ENCODE data around the gene GTF2F2. TPM values are rescaled to one million over a fixed set of nuclear protein-coding genes. Genes with fewer than 3 reads are reported as not detected.

GTF2F2 gene
- polyA plus RNA-seq, 1 donor = 19.3 TPM

- H3K27me3 ChIP-seq (ENCODE audit: control insufficient read depth, insufficient read depth, low read length) = no peaks in the 10 kb centered on the region
- H3K4me1 ChIP-seq (ENCODE audit: control insufficient read depth, insufficient read depth, low read length) = no peaks in the 10 kb centered on the region
- no peaks in the 10 kb centered on the region for H3K9me3 ChIP-seq (ENCODE audit: control insufficient read depth, low read depth, low read length)
- DNase-seq = no peak
- 80% methylated on average over 2 of the region's 3 CpGs for WGBS (ENCODE audit: insufficient coverage, low lambda C conversion rate)
- no peak overlapping the region for H3K4me3 ChIP-seq (ENCODE audit: low read length)
- H3K27ac ChIP-seq (ENCODE audit: low read length) = no peak overlapping the region
- no peaks in the 10 kb centered on the region for H3K36me3 ChIP-seq (ENCODE audit: control insufficient read depth, insufficient read depth, low read length)
Observed at GRCh38 chr13:45226024-45226423, 105.7 kb downstream of the GTF2F2 start.

- no peak for DNase-seq
- Histone ChIP-seq H3K27me3 (ENCODE audit: control insufficient read depth, insufficient read depth, low read length) (no peaks in the 10 kb centered on the region), H3K4me3 (ENCODE audit: low read length) (no peak overlapping the region), H3K27ac (ENCODE audit: low read length) (no peak overlapping the region), H3K9me3 (ENCODE audit: control insufficient read depth, low read depth, low read length) (no peaks in the 10 kb centered on the region), H3K4me1 (ENCODE audit: control insufficient read depth, insufficient read depth, low read length) (no peaks in the 10 kb centered on the region), H3K36me3 (ENCODE audit: control insufficient read depth, insufficient read depth, low read length) (no peaks in the 10 kb centered on the region)
- 100% methylated on average over 4 of the region's 5 CpGs for WGBS (ENCODE audit: insufficient coverage, low lambda C conversion rate)
Observed at GRCh38 chr13:45228002-45228401, 107.7 kb downstream of the GTF2F2 start.

- Histone ChIP-seq H3K27ac (ENCODE audit: low read length) (no peak overlapping the region), H3K36me3 (ENCODE audit: control insufficient read depth, insufficient read depth, low read length) (no peaks in the 10 kb centered on the region), H3K27me3 (ENCODE audit: control insufficient read depth, insufficient read depth, low read length) (no peaks in the 10 kb centered on the region), H3K9me3 (ENCODE audit: control insufficient read depth, low read depth, low read length) (no peaks in the 10 kb centered on the region), H3K4me3 (ENCODE audit: low read length) (no peak overlapping the region), H3K4me1 (ENCODE audit: control insufficient read depth, insufficient read depth, low read length) (no peaks in the 10 kb centered on the region)
- WGBS (ENCODE audit: insufficient coverage, low lambda C conversion rate) = 80% methylated on average over 1 of the region's 4 CpGs
- DNase-seq = no peak
Observed at GRCh38 chr13:45229172-45229571, 108.9 kb downstream of the GTF2F2 start.

GRCh38 chr13:45231305-45231704, 111.0 kb downstream of the GTF2F2 start:
- no peaks in the 10 kb centered on the region for H3K36me3 ChIP-seq (ENCODE audit: control insufficient read depth, insufficient read depth, low read length)
- no peak overlapping the region for H3K4me3 ChIP-seq (ENCODE audit: low read length)
- H3K9me3 ChIP-seq (ENCODE audit: control insufficient read depth, low read depth, low read length) = no peaks in the 10 kb centered on the region
- H3K27ac ChIP-seq (ENCODE audit: low read length) = no peak overlapping the region
- no peaks in the 10 kb centered on the region for H3K27me3 ChIP-seq (ENCODE audit: control insufficient read depth, insufficient read depth, low read length)
- WGBS (ENCODE audit: insufficient coverage, low lambda C conversion rate) = 100% methylated on average over 1 of the region's 4 CpGs
- no peak for DNase-seq
- H3K4me1 ChIP-seq (ENCODE audit: control insufficient read depth, insufficient read depth, low read length) = peaks cover under 1% of the 10 kb centered on the region

- no peak overlapping the region for H3K27ac ChIP-seq (ENCODE audit: low read length)
- no peaks in the 10 kb centered on the region for H3K36me3 ChIP-seq (ENCODE audit: control insufficient read depth, insufficient read depth, low read length)
- H3K27me3 ChIP-seq (ENCODE audit: control insufficient read depth, insufficient read depth, low read length) = no peaks in the 10 kb centered on the region
- peak in 1 of 2 donors; percentile 26 for DNase-seq
- WGBS (ENCODE audit: insufficient coverage, low lambda C conversion rate) = no CpG with 5 or more reads among the region's 1 CpG
- no peak overlapping the region for H3K4me3 ChIP-seq (ENCODE audit: low read length)
- H3K9me3 ChIP-seq (ENCODE audit: control insufficient read depth, low read depth, low read length) = no peaks in the 10 kb centered on the region
- peaks cover 4% of the 10 kb centered on the region for H3K4me1 ChIP-seq (ENCODE audit: control insufficient read depth, insufficient read depth, low read length)
Observed at GRCh38 chr13:45231722-45232121, 111.4 kb downstream of the GTF2F2 start.

- no peak overlapping the region for H3K27ac ChIP-seq (ENCODE audit: low read length)
- no CpG with 5 or more reads among the region's 2 CpGs for WGBS (ENCODE audit: insufficient coverage, low lambda C conversion rate)
Observed at GRCh38 chr13:45232591-45232990, 112.3 kb downstream of the GTF2F2 start.

GRCh38 chr13:45238945-45239795, 118.9 kb downstream of the GTF2F2 start:
- no peak overlapping the region for H3K27ac ChIP-seq (ENCODE audit: low read length)
- no peak overlapping the region for H3K4me3 ChIP-seq (ENCODE audit: low read length)
- no peaks in the 10 kb centered on the region for H3K27me3 ChIP-seq (ENCODE audit: control insufficient read depth, insufficient read depth, low read length)
- no peak for DNase-seq
- no peaks in the 10 kb centered on the region for H3K36me3 ChIP-seq (ENCODE audit: control insufficient read depth, insufficient read depth, low read length)
- WGBS (ENCODE audit: insufficient coverage, low lambda C conversion rate) = 80% methylated on average over 2 of the region's 4 CpGs
- H3K4me1 ChIP-seq (ENCODE audit: control insufficient read depth, insufficient read depth, low read length) = peaks cover 4% of the 10 kb centered on the region
- H3K9me3 ChIP-seq (ENCODE audit: control insufficient read depth, low read depth, low read length) = no peaks in the 10 kb centered on the region

More at GRCh38 chr13:45232591-45232990, 112.3 kb downstream of the GTF2F2 start:
- Histone ChIP-seq H3K36me3 (ENCODE audit: control insufficient read depth, insufficient read depth, low read length) (no peaks in the 10 kb centered on the region), H3K9me3 (ENCODE audit: control insufficient read depth, low read depth, low read length) (no peaks in the 10 kb centered on the region), H3K27me3 (ENCODE audit: control insufficient read depth, insufficient read depth, low read length) (no peaks in the 10 kb centered on the region), H3K4me1 (ENCODE audit: control insufficient read depth, insufficient read depth, low read length) (peaks cover 4% of the 10 kb centered on the region), H3K4me3 (ENCODE audit: low read length) (no peak overlapping the region)
- DNase-seq = no peak

- no peak overlapping the region for H3K27ac ChIP-seq (ENCODE audit: low read length)
- H3K27me3 ChIP-seq (ENCODE audit: control insufficient read depth, insufficient read depth, low read length) = no peaks in the 10 kb centered on the region
- no peaks in the 10 kb centered on the region for H3K36me3 ChIP-seq (ENCODE audit: control insufficient read depth, insufficient read depth, low read length)
- H3K9me3 ChIP-seq (ENCODE audit: control insufficient read depth, low read depth, low read length) = no peaks in the 10 kb centered on the region
- DNase-seq = no peak
- peaks cover 4% of the 10 kb centered on the region for H3K4me1 ChIP-seq (ENCODE audit: control insufficient read depth, insufficient read depth, low read length)
- H3K4me3 ChIP-seq (ENCODE audit: low read length) = no peak overlapping the region
Observed at GRCh38 chr13:45240143-45240542, 119.8 kb downstream of the GTF2F2 start.

GRCh38 chr13:45242070-45242469, 121.8 kb downstream of the GTF2F2 start:
- peak in 1 of 2 donors; percentile 30 for DNase-seq
- Histone ChIP-seq H3K27me3 (ENCODE audit: control insufficient read depth, insufficient read depth, low read length) (no peaks in the 10 kb centered on the region), H3K27ac (ENCODE audit: low read length) (peak overlapping the region; percentile 9), H3K9me3 (ENCODE audit: control insufficient read depth, low read depth, low read length) (no peaks in the 10 kb centered on the region), H3K36me3 (ENCODE audit: control insufficient read depth, insufficient read depth, low read length) (no peaks in the 10 kb centered on the region), H3K4me1 (ENCODE audit: control insufficient read depth, insufficient read depth, low read length) (no peaks in the 10 kb centered on the region), H3K4me3 (ENCODE audit: low read length) (no peak overlapping the region)
- WGBS (ENCODE audit: insufficient coverage, low lambda C conversion rate) = 20% methylated on average over 1 of the region's 3 CpGs

- Histone ChIP-seq H3K27ac (ENCODE audit: low read length) (no peak overlapping the region), H3K27me3 (ENCODE audit: control insufficient read depth, insufficient read depth, low read length) (no peaks in the 10 kb centered on the region), H3K4me3 (ENCODE audit: low read length) (no peak overlapping the region), H3K36me3 (ENCODE audit: control insufficient read depth, insufficient read depth, low read length) (no peaks in the 10 kb centered on the region), H3K9me3 (ENCODE audit: control insufficient read depth, low read depth, low read length) (no peaks in the 10 kb centered on the region), H3K4me1 (ENCODE audit: control insufficient read depth, insufficient read depth, low read length) (no peaks in the 10 kb centered on the region)
- no peak for DNase-seq
- WGBS (ENCODE audit: insufficient coverage, low lambda C conversion rate) = no CpG with 5 or more reads among the region's 1 CpG
Observed at GRCh38 chr13:45242524-45242923, 122.2 kb downstream of the GTF2F2 start.

GRCh38 chr13:45243077-45243476, 122.8 kb downstream of the GTF2F2 start:
- H3K27ac ChIP-seq (ENCODE audit: low read length) = no peak overlapping the region
- H3K9me3 ChIP-seq (ENCODE audit: control insufficient read depth, low read depth, low read length) = no peaks in the 10 kb centered on the region
- no peaks in the 10 kb centered on the region for H3K4me1 ChIP-seq (ENCODE audit: control insufficient read depth, insufficient read depth, low read length)
- WGBS (ENCODE audit: insufficient coverage, low lambda C conversion rate) = no CpG with 5 or more reads among the region's 8 CpGs
- H3K4me3 ChIP-seq (ENCODE audit: low read length) = no peak overlapping the region
- H3K36me3 ChIP-seq (ENCODE audit: control insufficient read depth, insufficient read depth, low read length) = no peaks in the 10 kb centered on the region
- H3K27me3 ChIP-seq (ENCODE audit: control insufficient read depth, insufficient read depth, low read length) = no peaks in the 10 kb centered on the region
- DNase-seq = peak in 1 of 2 donors; percentile 53

Data from large intestine (tissue), 3 donors.